GM23248 (cell line): ENCODE measurements around the gene MYRIP.

ENCODE experiments used
- EZH2 ChIP-seq: fragments of 200-600 bp; sonication (generic); IDR thresholded peaks from 2 replicates; pipeline ENCODE4 v1.6.1; 2018; ENCODE audit warnings: antibody characterized with exemption, mild to moderate bottlenecking; ENCODE audit not compliant: insufficient read depth, poor library complexity, severe bottlenecking
- EZH2phosphoT487 ChIP-seq: fragments of 200-600 bp; sonication (generic); IDR thresholded peaks from 2 replicates; pipeline ENCODE4 v1.6.1; 2018; ENCODE audit warnings: antibody characterized with exemption, moderate library complexity, mild to moderate bottlenecking, low read depth; ENCODE audit not compliant: insufficient read depth

DNA sequence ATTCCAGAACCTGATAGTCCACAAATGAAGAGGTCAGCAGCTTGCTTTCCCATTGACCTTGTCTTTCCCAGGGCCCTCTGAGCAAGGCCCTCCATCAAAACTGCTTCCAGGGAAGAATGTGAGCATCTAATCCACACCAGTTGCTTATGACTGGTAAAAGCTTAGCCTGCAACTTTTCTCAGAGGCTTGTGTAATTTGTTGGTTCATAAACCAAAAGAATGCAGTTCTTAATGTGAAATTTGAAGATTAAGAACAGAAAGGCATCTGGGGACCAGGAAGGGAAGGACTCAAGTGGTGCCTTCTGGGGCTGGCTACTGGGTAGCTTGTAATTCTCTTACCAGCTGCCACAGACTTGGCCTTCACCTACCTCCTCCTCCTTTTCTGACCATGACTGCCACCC lies 439.2 kb downstream of the MYRIP start:
- no peak for TF ChIP-seq EZH2
- no peak for TF ChIP-seq EZH2phosphoT487
